Lower leg skin (tissue), 4 donors: ENCODE data around the gene ODAD4. TPM values are rescaled to one million over a fixed set of nuclear protein-coding genes. Genes with fewer than 3 reads are reported as not detected.

Experiments
- DNase-seq, 2 donors: peaks; one replicate each; pipeline ENCODE4 v3.0.0-alpha.2; 2019; ENCODE audit warnings: low spot score in 2 of 2
- H3K4me3 ChIP-seq: fragments of 200-600 bp; sonication (generic); 2 replicates; pipeline ENCODE4 v1.5.1; 2017; ENCODE audit warnings: mild to moderate bottlenecking, low read depth; ENCODE audit not compliant: poor library complexity, severe bottlenecking
- CTCF ChIP-seq, 3 donors: fragments of 450-650 bp; IDR thresholded peaks; one replicate each; pipeline ENCODE4 v1.5.1; 2016; ENCODE audit warnings: antibody characterized with exemption in 3 of 3, mild to moderate bottlenecking in 3 of 3, moderate library complexity in 2 of 3
- POLR2A ChIP-seq, 2 donors: fragments of 450-650 bp; IDR thresholded peaks; one replicate each; pipeline ENCODE4 v1.6.1; 2016 to 2017; ENCODE audit warnings: antibody characterized with exemption in 2 of 2, mild to moderate bottlenecking in 1 of 2, moderate library complexity in 1 of 2
- WGBS, 2 donors: methylation state at CpG; one replicate each; pipeline ENCODE4 v1.1.5; 2018; 5-methylcytosine and 5-hydroxymethylcytosine counted together
- intact Hi-C: fragments of 100-400 bp; cut with DNase I; formaldehyde crosslinking; loops from one replicate; pipeline ENCODE4 v1.15.0; 2023; ENCODE audit warnings: low total_unique reads
- total RNA-seq, 4 donors: library from RNA; depleted of rRNA; stranded (reverse); fragments of >200 nt; gene quantifications; one replicate each; pipeline ENCODE4 v1.1.0, GENCODE V29; 2016

ODAD4 gene
- total RNA-seq, 4 donors from 2014 or later: 0.13 to 0.42 (median 0.20) TPM; not detected in 1

- no peak for TF ChIP-seq CTCF (IDR thresholded peaks at IDR 0.05)
- H3K4me3 ChIP-seq: no peak overlapping the region
- WGBS, 2 donors: 86 to 89% methylated on average over 8 of the region's 8 CpGs
- intact Hi-C loops: no loop called here
- no peak for DNase-seq
Observed at GRCh38 chr17:41907185-41907556, 23.2 kb upstream of the ODAD4 start.

- intact Hi-C loops: no loop called here
- no peak overlapping the region for H3K4me3 ChIP-seq
- no peak for DNase-seq
- no peak for TF ChIP-seq POLR2A (IDR thresholded peaks at IDR 0.05)
- WGBS, 2 donors: 91 to 95% methylated on average over 14 of the region's 14 CpGs
Observed at GRCh38 chr17:41907633-41908539, 22.5 kb upstream of the ODAD4 start.

- no peak for TF ChIP-seq POLR2A (IDR thresholded peaks at IDR 0.05)
- intact Hi-C loops: no loop called here
- WGBS, 2 donors: 93 to 94% methylated on average over 13 of the region's 13 CpGs
- H3K4me3 ChIP-seq: no peak overlapping the region
- DNase-seq: no peak
Observed at GRCh38 chr17:41909088-41909487, 21.3 kb upstream of the ODAD4 start.

GRCh38 chr17:41910701-41911391 lies 19.6 kb upstream of the ODAD4 start:
- TF ChIP-seq POLR2A (IDR thresholded peaks at IDR 0.05) (no peak), CTCF (IDR thresholded peaks at IDR 0.05) (no peak)
- H3K4me3 ChIP-seq: no peak overlapping the region
- 85 to 93% methylated on average over 12 to 13 of the region's 13 CpGs for WGBS, 2 donors
- DNase-seq: no peak
- intact Hi-C loops: no loop called here

GRCh38 chr17:41912925-41913324 lies 17.5 kb upstream of the ODAD4 start:
- TF ChIP-seq CTCF (IDR thresholded peaks at IDR 0.05) (no peak), POLR2A (IDR thresholded peaks at IDR 0.05) (no peak)
- 73 to 94% methylated on average over 1 of the region's 1 CpG for WGBS, 2 donors
- H3K4me3 ChIP-seq: no peak overlapping the region
- intact Hi-C loops: no loop called here
- no peak for DNase-seq

- WGBS, 2 donors: 90 to 97% methylated on average over 4 of the region's 4 CpGs
- TF ChIP-seq CTCF (IDR thresholded peaks at IDR 0.05): no peak
- TF ChIP-seq POLR2A (IDR thresholded peaks at IDR 0.05): no peak
- intact Hi-C loops: no loop called here
- no peak for DNase-seq
- no peak overlapping the region for H3K4me3 ChIP-seq
Observed at GRCh38 chr17:41913798-41914197, 16.6 kb upstream of the ODAD4 start.
